GM12892 (cell line): ENCODE measurements around the gene SLC46A3.

Source experiments
- POLR2A ChIP-seq: IDR thresholded peaks from 2 replicates; pipeline ENCODE4 v1.6.1; 2011; ENCODE audit warnings: low read depth, low read length, control low read depth
- POLR2AphosphoS5 ChIP-seq: IDR thresholded peaks from 2 replicates; pipeline ENCODE4 v1.6.1; 2011; ENCODE audit warnings: low read depth, low read length, control low read depth
- TAF1 ChIP-seq: IDR thresholded peaks from 2 replicates; pipeline ENCODE4 v1.6.1; 2011; ENCODE audit warnings: low read depth, mild to moderate bottlenecking, control low read depth, low read length, borderline replicate concordance

GRCh38 chr13:28763887-28764286, 45.1 kb upstream of the SLC46A3 start:
- no peak for TF ChIP-seq POLR2A
- TF ChIP-seq TAF1: no peak
- TF ChIP-seq POLR2AphosphoS5: no peak
